ENCODE measurements around the gene NR3C2. TPM values are rescaled to one million over a fixed set of nuclear protein-coding genes. Genes with fewer than 3 reads are reported as not detected.

The NR3C2 gene
- total RNA-seq, 1 donor from 2014 or later = 0.75 TPM

- Mint-ChIP-seq H3K27me3 (ENCODE audit: unreplicated experiment) (peaks cover 21% of the 10 kb centered on the region), H3K9me3 (ENCODE audit: unreplicated experiment) (no peaks in the 10 kb centered on the region), H3K4me1 (ENCODE audit: unreplicated experiment) (peaks cover 1% of the 10 kb centered on the region), H3K36me3 (ENCODE audit: unreplicated experiment) (no peaks in the 10 kb centered on the region), H3K4me3 (ENCODE audit: unreplicated experiment) (no peak overlapping the region), H3K27ac (ENCODE audit: unreplicated experiment) (no peak overlapping the region)
- TF ChIP-seq CTCF (IDR thresholded peaks at IDR 0.05) = no peak
- DNase-seq (ENCODE audit: extremely low spot score, unreplicated experiment) = no peak
Observed at GRCh38 chr4:148214529-148215166, 227.6 kb downstream of the NR3C2 start.

- DNase-seq (ENCODE audit: extremely low spot score, unreplicated experiment) = no peak
- TF ChIP-seq CTCF (IDR thresholded peaks at IDR 0.05) = no peak
- H3K4me1 Mint-ChIP-seq (ENCODE audit: unreplicated experiment) = peaks cover 1% of the 10 kb centered on the region
Observed at GRCh38 chr4:148211533-148211932, 230.7 kb downstream of the NR3C2 start.

GRCh38 chr4:148210661-148211060, 231.6 kb downstream of the NR3C2 start:
- TF ChIP-seq CTCF (IDR thresholded peaks at IDR 0.05) = no peak
- no peak overlapping the region for H3K27ac Mint-ChIP-seq (ENCODE audit: unreplicated experiment)
- peaks cover 13% of the 10 kb centered on the region for H3K27me3 Mint-ChIP-seq (ENCODE audit: unreplicated experiment)
- no peak for DNase-seq (ENCODE audit: extremely low spot score, unreplicated experiment)
- H3K4me3 Mint-ChIP-seq (ENCODE audit: unreplicated experiment) = no peak overlapping the region
- peaks cover 1% of the 10 kb centered on the region for H3K4me1 Mint-ChIP-seq (ENCODE audit: unreplicated experiment)
- no peaks in the 10 kb centered on the region for H3K9me3 Mint-ChIP-seq (ENCODE audit: unreplicated experiment)
- H3K36me3 Mint-ChIP-seq (ENCODE audit: unreplicated experiment) = no peaks in the 10 kb centered on the region

More at GRCh38 chr4:148211533-148211932, 230.7 kb downstream of the NR3C2 start:
- Mint-ChIP-seq H3K4me3 (ENCODE audit: unreplicated experiment) (no peak overlapping the region), H3K9me3 (ENCODE audit: unreplicated experiment) (no peaks in the 10 kb centered on the region), H3K36me3 (ENCODE audit: unreplicated experiment) (no peaks in the 10 kb centered on the region), H3K27ac (ENCODE audit: unreplicated experiment) (no peak overlapping the region), H3K27me3 (ENCODE audit: unreplicated experiment) (peaks cover 10% of the 10 kb centered on the region)

- no peak for DNase-seq (ENCODE audit: extremely low spot score, unreplicated experiment)
- H3K36me3 Mint-ChIP-seq (ENCODE audit: unreplicated experiment) = no peaks in the 10 kb centered on the region
- H3K4me1 Mint-ChIP-seq (ENCODE audit: unreplicated experiment) = peaks cover 1% of the 10 kb centered on the region
- no peaks in the 10 kb centered on the region for H3K9me3 Mint-ChIP-seq (ENCODE audit: unreplicated experiment)
- no peak for TF ChIP-seq CTCF (IDR thresholded peaks at IDR 0.05)
- no peak overlapping the region for H3K4me3 Mint-ChIP-seq (ENCODE audit: unreplicated experiment)
- H3K27ac Mint-ChIP-seq (ENCODE audit: unreplicated experiment) = no peak overlapping the region
- H3K27me3 Mint-ChIP-seq (ENCODE audit: unreplicated experiment) = peaks cover 30% of the 10 kb centered on the region
Observed at GRCh38 chr4:148207068-148207467, 235.1 kb downstream of the NR3C2 start.

- H3K9me3 Mint-ChIP-seq (ENCODE audit: unreplicated experiment) = no peaks in the 10 kb centered on the region
- H3K27ac Mint-ChIP-seq (ENCODE audit: unreplicated experiment) = no peak overlapping the region
- no peaks in the 10 kb centered on the region for H3K4me1 Mint-ChIP-seq (ENCODE audit: unreplicated experiment)
- H3K36me3 Mint-ChIP-seq (ENCODE audit: unreplicated experiment) = no peaks in the 10 kb centered on the region
- no peak overlapping the region for H3K4me3 Mint-ChIP-seq (ENCODE audit: unreplicated experiment)
- no peak for TF ChIP-seq CTCF (IDR thresholded peaks at IDR 0.05)
- no peak for DNase-seq (ENCODE audit: extremely low spot score, unreplicated experiment)
- peaks cover 35% of the 10 kb centered on the region for H3K27me3 Mint-ChIP-seq (ENCODE audit: unreplicated experiment)
Observed at GRCh38 chr4:148205476-148205875, 236.7 kb downstream of the NR3C2 start.
